Mesendoderm (in vitro differentiated cells): Measurements from ENCODE around the gene CCSER1.
A peak's percentile ranks its signal among the peaks of the same experiment; 100 is the strongest.
"Not testable (repeated sequence)": the region's sequence is repeated elsewhere in the genome, so short reads cannot be mapped to it uniquely, and the experiment has no call there.

Experiments used
- DNase-seq: peaks from one replicate; pipeline ENCODE4 v3.0.0; 2013
- H2AK5ac ChIP-seq: 2 replicates; pipeline ENCODE4 v1.6.1; 2013; ENCODE audit warnings: low read length, inconsistent platforms
- H2BK120ac ChIP-seq: 2 replicates; pipeline ENCODE4 v1.6.1; 2013; ENCODE audit warnings: low read depth, mild to moderate bottlenecking, low read length, moderate library complexity, mixed read lengths
- H2BK15ac ChIP-seq: replicated peaks from 2 replicates; pipeline ENCODE4 v1.6.1; 2013; ENCODE audit warnings: low read depth, mild to moderate bottlenecking, moderate library complexity
- H2BK5ac ChIP-seq: 2 replicates; pipeline ENCODE4 v1.6.1; 2013; ENCODE audit warnings: low read length, inconsistent platforms
- H3K18ac ChIP-seq: 2 replicates; pipeline ENCODE4 v1.6.1; 2013; ENCODE audit warnings: mild to moderate bottlenecking, low read length, mixed read lengths
- H3K23ac ChIP-seq: one replicate; pipeline ENCODE4 v1.6.1; 2013; ENCODE audit warnings: low read length
- H3K27ac ChIP-seq: 2 replicates; pipeline ENCODE4 v1.5.1; 2013; ENCODE audit warnings: low read depth, mild to moderate bottlenecking, inconsistent platforms, low read length, moderate library complexity
- H3K27me3 ChIP-seq: 2 replicates; pipeline ENCODE4 v1.6.1; 2013; ENCODE audit warnings: low read length, control low read depth, mild to moderate bottlenecking, inconsistent platforms; ENCODE audit not compliant: insufficient read depth, poor library complexity
- H3K36me3 ChIP-seq: 2 replicates; pipeline ENCODE4 v1.6.1; 2013; ENCODE audit warnings: low read length, inconsistent platforms; ENCODE audit not compliant: control insufficient read depth, insufficient read depth
- H3K4ac ChIP-seq: one replicate; pipeline ENCODE4 v1.6.1; 2013; ENCODE audit warnings: low read depth, mild to moderate bottlenecking, low read length, moderate library complexity
- H3K4me1 ChIP-seq: 2 replicates; pipeline ENCODE4 v1.6.1; 2013; ENCODE audit warnings: low read depth, low read length, inconsistent platforms; ENCODE audit not compliant: control insufficient read depth
- H3K4me2 ChIP-seq: 2 replicates; pipeline ENCODE4 v1.6.1; 2013; ENCODE audit warnings: low read length
- H3K4me3 ChIP-seq: 2 replicates; pipeline ENCODE4 v1.5.1; 2013; ENCODE audit warnings: mild to moderate bottlenecking, low read length
- H3K56ac ChIP-seq: one replicate; pipeline ENCODE4 v1.6.1; 2013; ENCODE audit warnings: low read length
- H3K79me1 ChIP-seq: 2 replicates; pipeline ENCODE4 v1.6.1; 2013; ENCODE audit warnings: low read length, inconsistent platforms
- H3K79me2 ChIP-seq: 2 replicates; pipeline ENCODE4 v1.6.1; 2013; ENCODE audit warnings: mild to moderate bottlenecking, low read length; ENCODE audit not compliant: control insufficient read depth, insufficient read depth
- H3K9ac ChIP-seq: 2 replicates; pipeline ENCODE4 v1.6.1; 2013; ENCODE audit warnings: low read length, inconsistent platforms
- H4K5ac ChIP-seq: one replicate; pipeline ENCODE4 v1.6.1; 2013; ENCODE audit warnings: low read length
- H4K8ac ChIP-seq: one replicate; pipeline ENCODE4 v1.6.1; 2013; ENCODE audit warnings: low read depth, mild to moderate bottlenecking, control low read depth, low read length, moderate library complexity
- WGBS: extraction: QIAGEN DNeasy Blood & Tissue Kit; methylation state at CpG from one replicate; pipeline ENCODE4 v1.1.7; 2013; ENCODE audit warnings: low lambda C conversion rate, missing lambda C conversion rate; ENCODE audit not compliant: insufficient coverage; ENCODE audit errors: extremely low coverage; 5-methylcytosine and 5-hydroxymethylcytosine counted together

CCSER1 gene

DNA sequence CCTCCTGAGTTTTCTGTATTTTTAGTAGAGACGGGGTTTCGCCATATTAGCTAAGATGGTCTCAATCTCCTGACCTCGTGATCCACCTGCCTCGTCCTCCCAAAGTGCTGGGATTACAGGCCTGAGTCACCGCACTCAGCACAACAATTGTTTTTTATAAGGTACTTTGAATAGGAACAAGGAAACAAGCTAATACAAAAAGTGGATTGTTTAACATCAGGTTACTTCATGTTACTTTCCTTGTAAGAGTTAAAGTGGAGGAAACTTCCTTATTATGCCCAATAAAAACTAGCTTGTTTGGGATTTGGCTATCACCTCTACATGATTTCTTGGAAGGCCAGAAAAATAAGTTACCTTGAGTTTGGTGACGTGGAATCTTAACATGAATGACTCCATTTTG is 698.7 kb downstream of the CCSER1 start:
- Histone ChIP-seq H3K4me2 (no peak overlapping the region), H2BK120ac (no peak overlapping the region), H3K56ac (no peak overlapping the region), H3K18ac (no peak overlapping the region), H3K9ac (no peak overlapping the region), H3K79me1 (no peaks in the 10 kb centered on the region), H2AK5ac (no peak overlapping the region), H3K23ac (no peak overlapping the region), H3K36me3 (no peaks in the 10 kb centered on the region), H4K8ac (no peak overlapping the region), H2BK5ac (no peak overlapping the region), H3K27me3 (no peaks in the 10 kb centered on the region), H4K5ac (no peak overlapping the region), H3K79me2 (no peaks in the 10 kb centered on the region), H3K4me3 (no peak overlapping the region), H3K4me1 (peaks cover under 1% of the 10 kb centered on the region), H2BK15ac (no peak overlapping the region), H3K27ac (no peak overlapping the region), H3K4ac (no peak overlapping the region)
- no peak for DNase-seq
- WGBS: no CpG with 5 or more reads among the region's 6 CpGs

DNA sequence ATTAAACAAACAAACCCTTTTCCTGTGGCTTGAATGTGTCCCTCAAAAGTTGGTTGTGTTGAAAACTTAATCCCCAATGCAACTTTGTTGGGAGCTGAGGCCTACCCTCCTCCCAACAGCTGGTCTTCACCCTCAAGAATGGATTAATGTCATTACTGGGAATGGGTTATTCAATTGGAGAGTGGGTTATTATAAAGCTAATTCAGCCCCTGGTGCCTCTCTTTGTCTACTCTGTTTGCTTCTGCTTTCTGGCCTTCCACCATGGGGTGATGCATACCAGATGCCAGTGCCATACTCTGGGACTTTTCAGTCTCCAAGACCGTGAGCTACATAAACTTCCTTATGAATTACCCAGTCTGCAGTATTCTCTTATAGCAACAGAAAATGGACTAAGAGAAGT is 706.5 kb downstream of the CCSER1 start:
- H3K27ac ChIP-seq: no peak overlapping the region
- no peaks in the 10 kb centered on the region for H3K79me1 ChIP-seq
- no peak overlapping the region for H4K8ac ChIP-seq
- no peak overlapping the region for H4K5ac ChIP-seq
- H2BK120ac ChIP-seq: no peak overlapping the region
- H2AK5ac ChIP-seq: no peak overlapping the region
- H3K4me2 ChIP-seq: no peak overlapping the region
- no peak overlapping the region for H3K9ac ChIP-seq
- no peak overlapping the region for H2BK5ac ChIP-seq
- no CpG with 5 or more reads among the region's 1 CpG for WGBS
- H3K79me2 ChIP-seq: no peaks in the 10 kb centered on the region
- DNase-seq: no peak
- no peak overlapping the region for H3K23ac ChIP-seq
- H3K18ac ChIP-seq: no peak overlapping the region
- no peaks in the 10 kb centered on the region for H3K27me3 ChIP-seq
- no peaks in the 10 kb centered on the region for H3K36me3 ChIP-seq
- peaks cover 2% of the 10 kb centered on the region for H3K4me1 ChIP-seq
- H3K4ac ChIP-seq: no peak overlapping the region
- no peak overlapping the region for H3K4me3 ChIP-seq
- H3K56ac ChIP-seq: no peak overlapping the region
- H2BK15ac ChIP-seq: no peak overlapping the region

DNA sequence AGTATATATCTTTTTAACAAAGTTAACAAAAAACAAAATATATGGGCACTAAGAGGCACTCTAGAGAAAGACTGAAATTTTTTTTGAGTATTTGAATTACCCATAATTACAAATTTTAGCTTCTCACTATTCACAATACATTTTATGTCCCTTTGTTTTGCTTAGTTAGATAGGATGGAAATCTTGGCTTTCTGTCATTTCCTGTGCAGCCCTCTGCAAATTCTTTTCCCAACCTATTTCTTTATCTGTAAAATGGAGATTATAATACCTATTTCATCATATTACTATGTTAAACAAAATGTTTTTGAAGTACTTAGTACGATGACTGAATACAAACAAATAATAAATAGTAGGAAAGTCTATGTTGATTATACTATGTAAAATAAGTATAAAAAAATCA is 710.0 kb downstream of the CCSER1 start:
- Histone ChIP-seq H2BK120ac (no peak overlapping the region), H3K4me1 (no peaks in the 10 kb centered on the region), H2BK5ac (no peak overlapping the region), H3K4ac (no peak overlapping the region), H2AK5ac (no peak overlapping the region), H3K27me3 (no peaks in the 10 kb centered on the region), H3K9ac (no peak overlapping the region), H3K56ac (no peak overlapping the region), H3K4me3 (no peak overlapping the region), H2BK15ac (no peak overlapping the region), H3K4me2 (no peak overlapping the region), H3K79me2 (no peaks in the 10 kb centered on the region), H4K8ac (no peak overlapping the region), H3K18ac (no peak overlapping the region), H3K23ac (no peak overlapping the region), H4K5ac (no peak overlapping the region), H3K36me3 (no peaks in the 10 kb centered on the region), H3K79me1 (no peaks in the 10 kb centered on the region), H3K27ac (no peak overlapping the region)
- no CpG with 5 or more reads among the region's 1 CpG for WGBS
- no peak for DNase-seq

DNA sequence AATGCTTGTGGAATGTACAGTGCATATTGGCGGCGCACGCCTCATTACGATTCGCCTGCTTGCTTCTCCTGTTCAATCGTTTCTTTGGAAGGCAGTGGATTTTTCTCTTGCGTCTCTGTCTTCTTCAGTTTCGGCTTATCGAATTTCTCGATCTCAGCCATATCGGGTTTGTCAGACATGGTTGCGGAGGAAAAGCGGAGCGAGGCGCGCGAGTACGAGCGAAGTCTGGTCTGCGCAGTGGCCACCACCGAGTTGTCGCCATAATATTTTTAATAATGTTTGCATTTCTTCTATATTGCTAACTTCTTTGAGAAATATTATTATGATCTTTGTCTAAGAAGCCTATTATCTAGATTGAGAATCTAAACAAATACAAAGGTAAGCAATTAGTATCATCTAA is 711.7 kb downstream of the CCSER1 start:
- H3K27me3 ChIP-seq, H2BK15ac ChIP-seq, H3K79me2 ChIP-seq, H3K23ac ChIP-seq, H3K4me3 ChIP-seq, H2AK5ac ChIP-seq, H2BK120ac ChIP-seq, H3K4me2 ChIP-seq, H2BK5ac ChIP-seq, H3K18ac ChIP-seq, H3K4me1 ChIP-seq, H3K79me1 ChIP-seq, H4K5ac ChIP-seq, H3K9ac ChIP-seq, H4K8ac ChIP-seq, DNase-seq, H3K27ac ChIP-seq, H3K56ac ChIP-seq, H3K4ac ChIP-seq, H3K36me3 ChIP-seq: not testable (repeated sequence)
- WGBS: no CpG with 5 or more reads among the region's 22 CpGs

DNA sequence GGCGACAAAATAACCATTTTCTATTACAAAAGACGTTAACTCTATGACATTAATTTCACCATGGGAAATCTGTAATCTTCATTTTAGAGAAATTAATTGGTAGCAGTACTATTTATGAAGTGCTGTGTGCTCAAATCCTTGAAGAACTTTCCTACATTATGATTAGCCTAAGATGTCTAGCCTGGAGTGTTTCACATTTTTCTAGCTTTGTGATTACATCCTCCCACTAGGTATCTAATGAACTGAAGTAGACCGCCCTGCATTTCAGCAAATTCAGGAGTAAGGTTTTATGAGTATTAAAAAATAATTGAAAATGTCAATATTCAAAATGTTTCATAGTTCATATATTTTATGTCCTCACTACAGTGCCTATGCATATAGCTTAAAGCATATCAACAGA is 713.1 kb downstream of the CCSER1 start:
- Histone ChIP-seq H3K23ac (no peak overlapping the region), H3K56ac (no peak overlapping the region), H3K4me2 (no peak overlapping the region), H3K36me3 (no peaks in the 10 kb centered on the region), H2BK5ac (no peak overlapping the region), H3K27ac (no peak overlapping the region), H4K5ac (no peak overlapping the region), H2BK120ac (no peak overlapping the region), H3K4me1 (no peaks in the 10 kb centered on the region), H3K27me3 (no peaks in the 10 kb centered on the region), H4K8ac (no peak overlapping the region), H3K4me3 (no peak overlapping the region), H2AK5ac (no peak overlapping the region), H3K79me2 (no peaks in the 10 kb centered on the region), H3K79me1 (no peaks in the 10 kb centered on the region), H3K4ac (no peak overlapping the region), H2BK15ac (no peak overlapping the region), H3K18ac (no peak overlapping the region), H3K9ac (no peak overlapping the region)
- DNase-seq: no peak
- no CpG with 5 or more reads among the region's 3 CpGs for WGBS

DNA sequence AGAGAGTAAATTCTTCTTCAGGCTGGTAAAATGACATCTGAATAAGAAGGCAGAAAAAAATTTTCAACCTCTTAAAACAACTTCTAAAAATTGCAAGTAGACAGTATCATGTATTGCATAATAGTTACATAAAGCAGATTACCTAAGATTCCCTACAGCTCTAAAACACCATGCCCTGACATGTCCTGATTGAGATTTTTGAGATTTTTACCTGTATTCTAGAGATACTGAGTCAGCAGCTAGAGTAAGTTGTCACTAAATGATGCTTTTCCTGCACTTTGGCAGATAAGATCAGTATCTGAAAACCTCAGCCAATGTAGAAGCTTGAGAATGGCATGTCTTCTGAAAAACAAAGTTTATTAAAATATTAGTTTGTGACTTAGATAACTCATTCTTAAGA is 713.6 kb downstream of the CCSER1 start:
- no peak overlapping the region for H3K56ac ChIP-seq
- peak; percentile 22 for DNase-seq
- no peak overlapping the region for H4K5ac ChIP-seq
- no peaks in the 10 kb centered on the region for H3K79me1 ChIP-seq
- H3K4me1 ChIP-seq: no peaks in the 10 kb centered on the region
- no peaks in the 10 kb centered on the region for H3K27me3 ChIP-seq
- H3K27ac ChIP-seq: no peak overlapping the region
- H2BK5ac ChIP-seq: no peak overlapping the region
- H3K4me2 ChIP-seq: no peak overlapping the region
- no peak overlapping the region for H3K23ac ChIP-seq
- H3K36me3 ChIP-seq: no peaks in the 10 kb centered on the region
- no peak overlapping the region for H3K4me3 ChIP-seq
- H3K9ac ChIP-seq: no peak overlapping the region
- H2AK5ac ChIP-seq: no peak overlapping the region
- H3K18ac ChIP-seq: no peak overlapping the region
- H4K8ac ChIP-seq: no peak overlapping the region
- H3K4ac ChIP-seq: no peak overlapping the region
- no peak overlapping the region for H2BK120ac ChIP-seq
- H3K79me2 ChIP-seq: no peaks in the 10 kb centered on the region
- no peak overlapping the region for H2BK15ac ChIP-seq
